ENCODE data around the gene CEP89.
"Not testable (repeated sequence)": the region's sequence is repeated elsewhere in the genome, so short reads cannot be mapped to it uniquely, and the experiment has no call there.

CEP89 gene

DNA sequence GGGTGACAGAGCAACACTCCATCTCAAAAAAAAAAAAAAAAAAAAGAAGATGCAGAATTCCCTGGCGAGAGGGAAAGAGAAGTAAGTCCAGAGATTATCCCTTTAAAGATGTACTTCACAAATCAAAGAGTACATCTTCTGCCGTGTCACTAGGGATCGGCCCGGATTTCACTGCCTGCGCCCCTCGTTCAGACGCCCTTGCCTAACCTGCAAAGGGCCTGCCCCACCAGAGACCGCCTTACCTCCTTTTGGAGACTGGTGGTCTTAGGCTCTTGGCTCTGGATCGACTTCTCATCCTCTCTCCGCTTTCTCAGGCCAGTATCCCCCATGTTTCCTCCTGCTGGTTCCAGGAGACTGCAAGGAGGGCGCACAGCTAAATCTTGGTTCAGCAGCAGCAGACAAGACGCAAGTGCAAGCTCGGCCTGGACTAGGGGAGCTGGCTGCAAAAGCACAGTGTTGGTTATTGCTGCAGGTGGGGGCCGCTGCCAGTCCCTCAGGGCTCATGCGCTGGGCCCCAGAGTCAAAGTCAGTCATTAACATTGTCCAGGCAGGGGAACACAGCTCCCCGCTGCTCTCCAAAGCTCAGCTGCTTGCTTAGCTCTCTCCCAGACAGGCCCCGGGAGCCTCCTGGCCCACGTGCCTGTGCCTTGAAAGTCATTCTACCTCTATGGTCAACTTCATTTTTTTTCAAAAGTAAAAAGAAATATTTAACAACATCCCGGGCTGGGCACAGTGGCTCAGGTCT is 103.4 kb downstream of the CEP89 start:
- no peak for DNase-seq

DNA sequence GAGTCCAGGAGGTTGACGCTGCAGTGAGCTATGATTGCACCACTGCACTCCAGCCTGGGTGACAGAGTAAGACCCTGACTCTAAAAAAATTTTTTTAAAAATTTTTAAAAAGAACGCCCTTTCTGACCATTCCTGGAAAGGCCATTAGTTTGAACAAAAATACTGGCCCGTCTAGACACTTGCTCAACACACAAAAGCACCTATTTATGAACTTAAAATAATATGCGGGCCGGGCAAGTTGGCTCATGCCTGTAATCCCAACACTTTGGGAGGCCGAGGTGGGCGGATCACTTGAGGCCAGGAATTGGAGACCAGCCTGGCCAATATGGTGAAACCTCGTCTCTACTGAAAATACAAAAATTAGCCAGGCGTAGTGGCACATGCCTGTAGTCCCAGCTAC is 104.3 kb downstream of the CEP89 start:
- DNase-seq, result not testable (repeated sequence)

DNA sequence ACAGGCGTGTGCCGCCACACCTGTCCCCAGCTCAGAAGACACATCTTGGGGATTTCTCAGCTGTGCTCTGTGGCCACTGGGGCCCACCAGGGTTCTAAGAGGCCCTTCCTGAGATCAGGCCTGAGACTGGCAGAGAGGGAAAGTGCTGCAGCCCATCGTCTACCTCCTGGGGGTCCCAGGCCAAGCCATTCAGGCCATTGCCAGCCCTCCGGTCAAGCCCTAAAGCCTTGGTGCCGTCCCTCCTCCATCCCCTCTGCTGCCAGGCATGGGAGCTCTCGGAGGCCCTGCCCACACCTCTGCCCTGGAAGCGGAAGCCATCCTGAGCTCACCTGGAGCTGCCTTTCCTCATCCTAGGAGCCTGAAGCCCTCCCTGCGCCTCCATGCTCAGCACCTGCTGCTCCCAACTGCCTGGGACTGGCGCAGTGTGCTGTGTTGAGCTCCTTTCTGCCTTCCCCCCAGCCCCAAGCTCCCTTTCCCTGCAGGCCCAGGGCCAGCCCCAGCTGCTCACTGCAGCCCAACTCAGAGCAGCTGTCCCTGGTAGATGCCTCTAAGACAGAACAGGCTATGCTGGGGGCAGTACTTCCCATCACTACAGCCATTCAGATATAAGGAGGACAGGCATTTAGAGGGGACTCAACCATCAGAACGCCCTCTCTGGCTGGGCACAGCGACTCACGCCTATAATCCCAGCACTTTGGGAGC is 105.0 kb downstream of the CEP89 start:
- no peak for DNase-seq

DNA sequence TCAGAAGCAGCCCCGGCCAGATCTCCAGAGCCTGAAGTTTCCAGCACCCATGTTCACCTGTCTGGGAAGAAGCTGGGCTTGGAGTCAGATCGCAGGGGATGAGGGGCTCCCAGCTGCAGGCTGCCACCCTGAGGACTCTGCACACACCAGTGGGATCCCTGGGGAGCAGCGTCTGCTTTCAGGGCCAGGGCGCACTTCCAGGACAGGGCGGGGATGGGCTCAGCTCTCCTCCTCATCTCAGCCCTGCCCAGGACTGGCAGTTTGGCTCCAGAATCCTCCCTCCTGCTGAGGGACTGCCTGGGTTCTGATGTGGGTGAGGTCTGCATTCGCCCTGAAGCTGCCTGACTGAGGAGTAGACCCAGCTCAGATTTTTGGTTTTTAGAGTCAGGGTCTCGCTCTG is 105.7 kb downstream of the CEP89 start:
- no peak for DNase-seq

GRCh38 chr19:32865326-32865725 is 106.4 kb downstream of the CEP89 start:
- no peak for DNase-seq

DNA sequence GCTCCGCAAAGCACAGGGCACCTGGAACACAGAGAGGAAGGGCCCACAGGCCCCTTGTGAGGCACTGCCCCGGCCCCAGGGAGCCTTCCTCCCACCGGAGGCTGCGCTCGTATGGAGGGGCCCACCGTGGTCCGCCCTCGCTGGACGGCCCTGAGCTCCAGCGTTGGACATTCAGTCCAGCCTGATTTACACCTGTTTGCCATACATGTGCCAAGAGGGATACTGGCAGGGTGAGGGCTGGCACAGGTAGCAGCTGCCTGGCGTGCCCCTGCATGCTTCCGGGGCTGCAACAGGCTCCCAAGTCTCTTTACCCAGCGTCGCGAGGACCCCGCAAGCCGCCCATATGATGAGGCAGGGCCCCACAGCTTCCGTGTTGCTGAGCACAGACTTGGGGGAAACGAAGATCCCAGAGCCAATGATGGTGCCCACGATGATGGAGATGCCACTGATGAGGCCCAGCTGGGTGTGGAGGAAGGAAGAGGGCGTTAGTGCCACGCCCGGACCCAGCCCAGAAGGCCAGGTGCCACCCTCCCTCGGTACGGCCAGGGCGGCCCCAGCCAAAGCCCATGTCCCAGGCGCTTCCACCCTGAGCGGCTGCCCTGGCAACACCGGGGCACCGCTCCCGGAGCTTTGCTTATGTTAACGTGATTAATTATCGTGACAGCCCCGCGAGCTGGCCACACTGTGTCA is 107.3 kb downstream of the CEP89 start:
- DNase-seq, result no peak

DNA sequence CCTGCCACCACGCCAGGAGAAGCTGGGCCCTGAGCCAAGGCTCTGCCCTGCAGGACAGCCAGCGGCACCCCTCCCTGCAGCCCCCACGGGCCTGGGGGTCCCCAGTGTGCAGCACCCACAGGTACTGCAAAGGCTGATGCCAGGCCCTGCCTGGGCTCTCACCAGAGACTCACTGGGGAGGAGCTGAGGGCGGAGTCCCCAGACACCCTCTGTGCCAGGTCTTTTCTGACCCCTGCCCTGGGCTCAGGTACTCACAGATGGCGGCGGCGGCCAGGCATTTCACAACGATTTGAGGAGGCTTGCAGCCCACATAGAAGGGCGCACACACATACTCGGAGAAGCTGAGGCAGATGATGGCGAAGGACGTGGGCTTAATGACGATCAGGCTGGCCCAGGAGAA is 107.9 kb downstream of the CEP89 start:
- no peak for DNase-seq

GRCh38 chr19:32863301-32863700 is 108.5 kb downstream of the CEP89 start:
- DNase-seq, result no peak

DNA sequence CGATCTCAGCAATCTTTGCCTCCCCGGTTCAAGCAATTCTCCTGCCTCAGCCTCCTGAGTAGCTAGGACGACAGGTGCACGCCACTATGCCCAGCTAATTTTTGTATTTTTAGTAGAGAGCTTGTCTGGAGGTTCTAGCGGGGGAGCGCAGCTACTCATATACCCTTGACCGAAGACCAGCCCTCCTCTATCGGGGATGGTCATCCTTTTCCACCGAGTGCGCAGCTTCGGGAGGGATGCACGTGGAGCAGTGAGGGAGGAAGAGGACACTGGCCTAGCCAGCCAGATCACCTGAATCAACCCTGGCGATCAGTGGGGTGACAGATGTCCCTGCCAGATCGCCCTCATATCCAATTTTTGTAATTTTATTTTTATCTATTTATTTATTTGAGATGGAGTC is 109.0 kb downstream of the CEP89 start:
- no peak for DNase-seq

- no peak for DNase-seq
These were observed 109.6 kb downstream of the CEP89 start for GRCh38 chr19:32862173-32862572.

GRCh38 chr19:32861596-32861995 is 110.2 kb downstream of the CEP89 start:
- DNase-seq, result no peak

- no peak for DNase-seq
These were observed 112.2 kb downstream of the CEP89 start for GRCh38 chr19:32859591-32859990.

DNA sequence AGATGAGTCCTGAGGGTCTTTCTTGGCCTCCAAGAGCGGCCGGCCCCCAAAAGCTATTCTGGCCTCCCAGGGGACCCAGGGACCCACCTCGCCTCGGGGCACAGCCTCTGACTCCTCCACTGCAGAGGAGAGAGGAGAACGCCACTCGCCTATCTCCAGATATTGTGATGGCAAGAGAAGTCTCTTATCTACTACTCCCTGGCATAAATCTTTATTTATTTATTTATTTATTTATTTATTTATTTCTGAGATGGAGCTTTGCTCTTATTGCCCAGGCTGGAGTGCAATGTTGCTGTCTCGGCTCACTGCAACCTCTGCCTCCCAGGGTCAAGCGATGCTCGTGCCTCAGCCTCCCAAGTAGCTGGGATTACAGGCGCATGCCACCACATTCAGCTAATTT is 113.2 kb downstream of the CEP89 start:
- no peak for DNase-seq

DNA sequence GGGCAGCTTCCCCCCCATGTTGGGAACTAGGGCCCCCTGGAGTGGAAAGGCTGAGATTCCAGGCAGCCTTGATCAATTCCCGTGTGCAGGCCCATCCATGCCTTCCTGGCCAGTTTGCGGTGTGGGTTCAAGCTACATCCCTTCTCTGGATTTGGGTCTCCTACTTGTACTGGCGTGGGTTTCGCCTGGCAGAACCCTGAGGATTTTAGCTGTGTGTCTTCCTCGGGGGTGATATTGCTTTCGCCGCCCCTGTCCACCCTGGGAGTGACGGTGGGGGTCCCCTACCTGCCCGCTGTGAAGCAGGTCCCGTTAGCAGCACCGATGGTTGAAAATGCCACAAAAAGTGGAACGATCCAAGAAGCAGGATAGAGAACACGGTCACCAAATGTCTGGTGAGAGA is 113.6 kb downstream of the CEP89 start:
- DNase-seq, result no peak

- no peak for DNase-seq
These were observed 114.2 kb downstream of the CEP89 start for GRCh38 chr19:32857584-32857983.

DNA sequence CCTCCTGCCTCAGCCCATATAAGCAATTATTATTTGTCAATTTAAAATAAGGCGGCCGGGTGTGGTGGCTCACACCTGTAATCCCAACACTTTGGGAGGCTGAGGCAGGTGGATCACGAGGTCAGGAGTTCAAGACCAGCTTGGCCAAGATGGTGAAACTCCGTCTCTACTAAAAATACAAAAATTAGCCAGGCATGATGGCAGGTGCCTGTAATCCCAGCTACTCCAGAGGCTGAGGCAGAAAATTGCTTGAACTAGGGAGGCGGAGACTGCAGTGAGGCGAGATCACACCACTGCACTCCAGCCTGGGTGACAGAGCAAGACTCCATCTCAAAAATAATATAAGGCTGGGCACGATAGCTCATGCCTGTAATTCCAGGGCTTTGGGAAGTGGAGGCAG is 114.9 kb downstream of the CEP89 start:
- not testable (repeated sequence) for DNase-seq

GRCh38 chr19:32852216-32852615 is 119.5 kb downstream of the CEP89 start:
- DNase-seq, result no peak

GRCh38 chr19:32848035-32848434 is 123.7 kb downstream of the CEP89 start:
- DNase-seq, result not testable (repeated sequence)

DNA sequence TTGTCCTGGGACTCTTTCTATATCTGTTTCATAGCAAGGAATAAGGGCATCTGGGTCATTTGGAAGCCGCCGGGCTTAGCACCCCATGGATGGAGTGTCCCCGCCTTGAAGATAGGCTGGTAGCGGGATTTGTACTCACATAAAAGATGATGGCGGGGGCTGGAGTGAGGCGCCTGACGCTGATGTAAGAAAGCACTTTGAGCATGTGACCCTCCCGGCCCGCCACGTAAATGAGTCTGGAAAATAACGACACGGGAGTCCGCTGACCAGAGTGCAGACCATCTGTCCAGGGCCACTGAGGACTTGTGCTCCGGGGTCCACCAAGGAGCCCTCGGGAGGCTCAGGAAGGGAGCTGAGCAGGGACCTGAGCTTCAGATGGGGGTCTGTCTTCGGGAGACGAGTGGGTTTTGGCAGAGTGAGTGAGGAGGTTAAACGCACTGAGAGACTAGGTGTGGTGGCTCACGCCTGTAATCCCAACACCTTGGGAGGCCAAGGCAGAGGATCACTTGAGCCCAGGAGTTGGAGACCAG is 128.0 kb downstream of the CEP89 start:
- DNase-seq, result no peak

DNA sequence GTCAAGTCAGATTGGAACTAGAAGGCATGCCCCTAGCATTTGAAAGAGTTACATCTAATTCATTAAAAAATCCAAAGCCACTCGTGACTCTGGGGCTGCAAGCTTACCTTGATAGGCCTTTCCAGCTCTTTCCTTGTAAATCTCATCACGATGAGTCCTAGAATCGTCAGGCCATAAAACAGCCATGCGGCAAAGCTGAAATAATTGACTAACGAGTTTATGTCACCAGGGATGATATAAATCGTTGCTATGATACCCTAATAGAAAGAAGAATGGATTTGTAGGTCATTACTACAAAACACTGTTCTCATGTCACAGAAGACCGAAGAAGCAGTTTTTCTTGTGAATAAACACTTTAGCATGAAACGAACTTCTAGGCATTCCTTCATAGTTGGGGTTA is 129.7 kb downstream of the CEP89 start:
- DNase-seq, result no peak

- no peak for DNase-seq
These were observed 134.2 kb downstream of the CEP89 start for GRCh38 chr19:32837531-32837930.

GRCh38 chr19:32833388-32833787 is 138.4 kb downstream of the CEP89 start:
- not testable (repeated sequence) for DNase-seq

DNA sequence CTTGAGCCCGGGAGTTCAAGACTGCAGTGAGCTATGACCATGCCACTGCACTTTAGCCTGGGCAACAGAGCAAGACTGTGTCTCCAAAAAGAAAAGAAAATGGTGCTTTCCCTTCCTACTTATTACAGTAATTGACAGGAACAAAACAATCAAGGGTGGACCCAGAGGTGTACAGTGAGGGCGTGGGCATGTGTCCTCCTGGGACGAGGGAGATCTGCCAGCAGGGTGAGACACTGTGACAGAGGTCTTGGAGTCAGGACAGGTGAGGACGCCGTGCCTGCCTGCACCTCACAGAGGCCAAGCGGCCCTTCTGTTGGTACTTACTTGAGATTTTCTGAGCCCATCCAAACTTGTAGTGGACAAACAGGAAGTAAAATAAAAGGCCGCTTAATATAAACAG is 138.9 kb downstream of the CEP89 start:
- not testable (repeated sequence) for DNase-seq

- DNase-seq, result not testable (repeated sequence)
These were observed 139.7 kb downstream of the CEP89 start for GRCh38 chr19:32832094-32832493.

All from NCI-H526 treated with DMSO at 0.1 percent for 48 hours (cell line).